EL (cell line): ENCODE results near the gene ANKRD42.
"Not testable (repeated sequence)": the region's sequence is repeated elsewhere in the genome, so short reads cannot be mapped to it uniquely, and the experiment has no call there.

Source experiments
- DNase-seq: peaks from one replicate; pipeline ENCODE4 v3.0.0-alpha.2; 2016

Gene ANKRD42

DNA sequence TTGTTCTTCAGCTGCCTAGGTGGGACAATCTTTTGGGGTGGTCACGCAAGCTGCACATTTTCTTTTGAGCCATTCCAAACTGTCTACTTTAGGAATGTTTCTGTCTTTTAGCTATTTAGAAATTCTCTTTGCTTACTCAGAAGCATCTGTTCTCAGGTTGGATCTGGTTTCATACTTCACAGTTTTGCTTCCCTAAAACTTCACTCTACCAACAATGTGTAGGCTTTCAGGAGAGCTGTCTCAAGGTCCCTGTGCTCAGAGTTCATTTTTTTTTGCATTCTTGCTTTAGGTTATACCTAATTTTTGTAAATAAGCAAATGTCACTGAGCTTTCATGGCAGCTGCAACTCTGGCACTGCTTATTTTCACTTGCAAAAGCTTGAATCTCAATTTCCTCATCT lies 55.9 kb downstream of the ANKRD42 start:
- DNase-seq, result no peak

DNA sequence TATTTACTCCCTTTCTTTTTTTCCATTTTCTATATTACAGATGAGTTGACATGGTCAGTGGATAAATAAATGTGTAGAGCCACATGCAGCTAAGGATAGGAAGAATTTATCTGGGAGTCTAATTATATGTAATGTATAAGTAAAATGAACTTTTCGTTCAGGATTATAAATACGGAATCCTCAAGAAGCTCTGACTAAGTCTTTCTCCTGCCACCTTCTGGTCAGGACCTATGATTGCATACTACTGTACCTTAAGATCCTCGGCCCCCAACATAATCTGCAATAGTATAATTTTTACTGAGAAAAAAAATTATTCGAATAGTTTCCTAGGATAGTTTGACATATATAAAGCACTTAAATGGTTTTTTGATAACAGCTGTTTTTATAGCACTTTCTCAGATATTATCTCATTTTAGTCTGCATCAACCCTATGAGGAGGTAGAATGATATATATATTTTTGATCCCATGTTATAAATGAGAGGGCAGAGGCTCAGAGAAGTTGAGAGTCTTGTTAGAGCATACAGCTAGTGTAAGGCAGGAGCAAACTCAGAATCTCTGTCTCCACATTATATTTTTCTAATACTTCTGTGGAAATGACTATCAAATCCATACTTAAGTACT lies 56.6 kb downstream of the ANKRD42 start:
- peak; percentile 48 for DNase-seq

DNA sequence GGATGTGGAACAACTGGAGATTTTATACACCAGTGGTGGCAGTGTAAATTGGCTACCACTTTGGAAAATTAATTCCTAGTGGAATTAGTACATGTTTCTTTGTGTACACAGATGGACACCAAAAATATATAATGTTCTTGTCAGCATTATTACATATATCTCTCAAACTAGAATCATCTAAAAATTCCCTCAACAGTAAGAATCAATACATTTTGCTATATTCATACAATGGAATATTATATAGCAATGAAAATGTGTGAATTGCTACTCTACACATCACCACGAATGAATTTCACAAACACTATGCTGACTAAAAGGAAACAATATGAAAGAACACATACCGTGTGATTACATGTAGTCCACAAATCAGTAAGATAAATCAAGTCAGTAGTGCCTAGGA lies 58.8 kb downstream of the ANKRD42 start:
- DNase-seq, result no peak

DNA sequence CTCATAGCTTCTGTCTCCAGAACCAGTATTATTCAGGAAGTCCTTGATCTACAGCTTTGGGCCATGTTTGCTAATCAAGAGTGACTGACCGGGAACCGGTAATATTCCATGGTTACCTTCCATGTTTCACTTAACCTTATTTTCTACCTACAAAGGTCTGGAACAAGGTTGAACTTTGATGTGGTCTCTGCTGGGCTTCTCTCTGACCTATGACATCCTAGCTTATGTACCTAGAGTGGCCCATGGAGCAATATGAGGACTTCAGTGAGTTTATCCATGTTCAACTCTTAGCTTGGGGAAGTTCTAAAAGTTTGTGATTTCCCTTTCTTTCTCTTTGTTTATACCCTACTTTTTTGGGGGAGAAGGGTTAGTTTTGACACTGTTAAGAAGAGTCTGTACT lies 59.4 kb downstream of the ANKRD42 start:
- no peak for DNase-seq

DNA sequence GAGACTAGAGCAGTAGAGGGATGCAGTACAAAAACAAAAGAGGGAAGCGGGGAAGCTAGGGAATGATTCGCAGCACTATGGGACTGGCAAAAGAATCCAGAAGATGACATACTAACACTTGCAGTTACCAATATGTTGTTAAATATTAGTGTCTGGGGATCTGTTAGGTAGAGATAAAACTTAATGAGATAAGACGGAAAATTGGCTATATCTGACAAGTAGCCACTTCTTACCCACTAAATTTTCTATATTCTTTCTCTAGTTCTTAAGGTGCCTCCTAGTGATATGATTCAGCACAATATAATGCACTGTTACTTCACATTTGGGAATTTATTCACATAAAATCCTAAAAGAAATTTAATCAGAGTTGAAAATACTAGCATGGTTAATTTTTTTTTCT lies 61.9 kb downstream of the ANKRD42 start:
- no peak for DNase-seq

DNA sequence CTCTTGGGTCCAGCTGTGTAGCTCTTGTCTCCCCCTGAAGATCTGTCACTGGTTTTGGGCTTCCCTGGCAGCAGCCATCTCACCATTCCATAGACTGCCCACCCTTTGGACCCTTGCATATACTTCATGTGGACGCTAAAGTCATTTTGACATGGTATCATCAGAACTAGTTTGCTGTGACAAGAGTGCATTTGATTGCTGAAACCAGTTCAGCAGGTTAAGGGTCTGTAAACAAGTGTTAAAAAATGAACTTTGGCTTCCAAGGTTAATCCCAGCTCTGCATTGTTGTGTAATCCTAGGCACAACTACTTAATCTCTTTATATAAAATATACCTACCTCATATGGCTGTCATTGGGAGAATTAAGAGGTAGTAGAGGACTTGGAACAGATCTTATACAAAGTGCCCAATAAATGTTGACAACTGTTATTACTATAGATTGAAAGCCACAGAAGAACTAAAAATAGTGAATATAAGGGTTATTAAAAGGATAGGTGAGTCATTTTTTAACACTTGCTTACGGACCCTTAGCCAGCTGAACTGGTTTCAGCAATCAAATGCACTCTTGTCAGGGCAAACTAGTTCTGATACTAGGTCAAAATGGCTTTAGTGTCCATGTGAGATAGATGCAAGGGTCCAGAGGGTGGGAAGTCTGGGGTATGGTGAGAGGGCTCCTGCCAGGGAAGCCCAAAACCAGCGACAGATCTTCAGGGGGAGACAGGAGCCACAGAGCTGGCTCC lies 63.3 kb downstream of the ANKRD42 start:
- DNase-seq, result no peak

DNA sequence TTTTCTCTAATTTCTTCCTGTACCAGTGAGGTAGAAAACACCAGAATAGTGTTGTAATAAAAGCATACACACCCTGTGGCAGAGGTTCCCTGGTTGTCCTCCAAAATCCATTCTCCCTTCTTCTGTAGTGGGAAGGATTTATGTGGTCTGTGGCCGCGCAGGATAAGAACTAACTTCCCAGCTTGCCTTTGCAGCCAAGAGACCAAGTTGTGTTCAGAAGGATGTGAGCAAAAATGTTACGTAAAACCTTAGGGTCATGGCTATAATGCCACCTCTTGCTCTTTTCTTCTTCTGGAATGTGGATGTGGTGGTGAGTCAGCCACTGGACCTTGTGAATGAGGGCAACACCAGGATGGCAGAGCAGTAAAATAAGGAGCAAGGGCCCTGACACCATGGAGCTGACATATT lies 64.3 kb downstream of the ANKRD42 start:
- DNase-seq, result peak; percentile 97

DNA sequence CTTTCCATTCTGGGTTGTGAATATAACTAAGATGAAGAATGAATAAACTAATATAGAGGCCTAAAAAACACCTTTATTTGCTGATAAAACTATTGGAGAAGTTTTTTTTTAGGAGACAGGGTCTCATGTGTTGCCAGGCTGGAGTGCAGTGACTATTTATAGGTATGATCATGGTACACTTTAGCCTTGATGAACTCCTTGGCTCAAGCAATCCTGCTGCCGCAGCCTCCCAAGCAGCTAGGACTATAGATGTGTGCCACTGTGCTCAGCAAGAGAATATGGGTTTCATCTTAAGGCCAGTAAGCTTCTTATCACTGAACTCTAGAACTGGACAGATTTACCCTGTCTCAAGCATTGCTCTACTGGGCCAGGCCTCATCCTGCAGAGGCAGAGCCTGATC lies 66.0 kb downstream of the ANKRD42 start:
- no peak for DNase-seq

DNA sequence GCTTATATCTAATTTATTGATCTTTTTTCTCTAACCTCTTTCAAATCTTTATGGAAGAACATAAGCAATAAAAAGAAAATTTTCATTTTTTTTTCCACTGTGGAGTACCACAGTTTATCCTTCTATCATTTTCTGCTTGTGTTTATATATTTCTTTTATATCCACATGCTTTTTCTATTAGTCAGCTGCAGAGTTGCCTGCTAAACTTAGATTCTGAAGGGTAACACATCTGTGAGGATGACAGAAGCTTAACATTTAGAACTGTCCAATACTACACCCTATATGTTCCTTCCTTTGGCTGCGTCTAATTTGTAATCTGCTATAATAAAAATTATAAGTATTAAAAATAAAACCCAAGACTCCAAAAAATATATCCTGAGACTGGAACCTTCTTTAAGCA lies 71.8 kb downstream of the ANKRD42 start:
- DNase-seq, result peak; percentile 30

DNA sequence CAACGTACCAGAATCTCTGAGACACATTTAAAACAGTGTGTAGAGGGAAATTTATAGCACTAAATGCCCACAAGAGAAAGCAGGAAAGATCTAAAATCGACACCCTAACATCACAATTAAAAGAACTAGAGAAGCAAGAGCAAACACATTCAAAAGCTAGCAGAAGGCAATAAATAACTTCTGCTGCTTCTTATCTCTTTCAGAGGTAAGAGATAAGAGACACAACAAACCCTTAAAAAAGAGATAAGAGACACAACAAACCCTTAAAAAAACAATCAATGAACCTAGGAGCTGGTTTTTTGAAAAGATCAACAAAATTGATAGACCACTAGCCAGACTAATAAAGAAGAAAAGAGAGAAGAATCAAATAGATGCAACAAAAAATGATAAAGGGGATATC lies 75.6 kb downstream of the ANKRD42 start:
- DNase-seq, result not testable (repeated sequence)

DNA sequence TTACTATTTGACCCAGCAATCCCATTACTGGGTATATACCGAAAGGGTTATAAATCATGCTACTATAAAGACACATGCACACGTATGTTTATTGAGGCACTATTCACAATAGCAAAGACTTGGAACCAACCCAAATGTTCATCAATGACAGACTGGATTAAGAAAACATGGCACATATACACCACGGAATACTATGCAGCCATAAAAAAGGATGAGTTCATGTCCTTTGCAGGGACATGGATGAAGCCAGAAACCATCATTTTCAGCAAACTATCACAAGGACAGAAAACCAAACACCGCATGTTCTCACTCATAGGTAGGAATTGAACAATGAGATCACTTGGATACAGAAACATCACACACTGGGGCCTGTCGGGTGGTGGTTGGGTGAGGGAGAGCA lies 78.2 kb downstream of the ANKRD42 start:
- not testable (repeated sequence) for DNase-seq

DNA sequence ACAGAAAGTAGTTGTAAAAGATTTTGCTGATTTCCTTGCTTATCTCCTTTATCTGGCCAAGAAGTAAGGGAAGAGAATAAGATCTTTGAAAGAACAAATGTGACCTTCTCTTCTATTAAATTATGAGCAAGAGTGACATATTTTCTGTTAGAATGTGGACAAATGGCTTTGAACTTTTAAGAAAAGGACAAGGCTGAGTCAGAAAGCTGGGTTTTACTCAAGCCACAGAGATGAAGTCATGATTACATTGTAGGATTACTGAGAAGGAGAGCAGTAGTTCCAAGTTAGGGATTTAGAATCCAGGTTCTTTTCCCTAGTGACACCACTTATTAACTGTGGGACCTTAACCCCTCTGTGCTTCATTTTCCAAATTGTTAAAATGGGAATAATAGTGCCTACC lies 79.1 kb downstream of the ANKRD42 start:
- DNase-seq, result peak; percentile 77

DNA sequence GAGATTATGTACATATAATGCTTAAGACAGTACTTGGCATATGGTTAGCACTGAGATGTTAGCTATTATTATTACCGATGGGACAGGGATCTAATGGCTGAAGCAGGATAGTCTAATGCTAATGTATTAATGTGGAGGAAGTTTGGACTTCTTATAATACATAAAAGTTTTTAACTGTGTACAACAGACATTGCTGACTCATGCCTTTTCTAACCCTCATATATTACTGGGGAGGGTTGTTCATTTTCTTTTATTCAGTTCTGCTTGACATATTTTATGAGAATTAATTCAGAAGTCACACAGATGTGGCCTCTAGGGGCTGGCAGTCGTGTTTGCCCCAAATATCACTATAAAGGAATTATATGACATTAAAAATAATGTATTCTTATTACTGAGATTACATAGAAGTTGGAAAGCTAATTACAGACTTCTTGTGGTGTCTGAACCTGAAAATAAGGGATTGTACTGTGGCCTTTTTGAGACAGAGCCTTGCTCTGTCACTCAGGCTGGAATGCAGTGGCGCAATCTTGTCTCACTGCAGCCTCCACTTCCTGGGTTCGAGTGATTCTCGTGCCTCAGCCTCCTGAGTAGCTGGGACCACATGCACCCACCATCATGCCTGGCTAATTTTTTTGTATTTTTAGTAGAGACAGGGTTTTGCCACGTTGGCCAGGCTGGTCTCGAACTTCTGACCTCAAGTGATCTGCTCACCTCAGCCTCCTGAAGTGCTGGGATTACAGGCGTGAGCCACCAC lies 82.6 kb downstream of the ANKRD42 start:
- no peak for DNase-seq

DNA sequence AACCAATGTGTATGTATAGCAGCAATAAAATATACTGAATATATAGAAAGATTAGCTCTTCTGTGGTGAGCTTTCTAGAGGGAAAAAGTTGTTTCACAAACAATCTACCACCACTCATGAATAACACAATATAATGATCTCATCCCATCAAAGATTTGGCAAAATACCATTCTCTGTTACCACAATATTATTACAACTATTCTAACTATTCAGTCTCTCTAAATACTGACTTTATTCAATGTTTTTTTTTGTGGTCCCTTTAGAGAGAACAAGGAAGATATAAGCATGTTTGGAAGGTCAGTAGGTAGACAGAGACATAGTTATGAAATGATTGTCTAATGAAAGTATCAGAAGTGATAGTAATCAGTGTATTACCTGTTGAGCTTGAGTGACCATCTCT lies 84.8 kb downstream of the ANKRD42 start:
- DNase-seq, result peak; percentile 72

DNA sequence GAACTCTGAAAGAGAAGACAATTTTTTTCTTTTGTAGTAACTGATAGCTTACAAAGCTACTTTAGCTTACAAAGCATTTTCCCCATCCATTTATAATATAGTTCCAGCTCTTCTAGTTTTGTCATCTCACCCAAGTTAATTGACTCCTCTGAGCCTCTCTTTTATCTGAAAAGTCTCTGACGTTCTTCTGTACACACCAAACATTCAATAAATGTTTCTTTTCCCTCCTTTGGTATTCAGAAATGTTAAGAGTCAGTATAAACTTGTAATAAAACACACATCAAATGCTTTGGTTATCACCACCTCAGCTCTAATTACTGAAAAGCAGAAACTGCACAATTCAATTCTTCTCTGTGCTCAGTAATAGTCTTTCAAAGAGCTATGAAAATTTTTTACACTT lies 86.7 kb downstream of the ANKRD42 start:
- DNase-seq, result peak; percentile 32

DNA sequence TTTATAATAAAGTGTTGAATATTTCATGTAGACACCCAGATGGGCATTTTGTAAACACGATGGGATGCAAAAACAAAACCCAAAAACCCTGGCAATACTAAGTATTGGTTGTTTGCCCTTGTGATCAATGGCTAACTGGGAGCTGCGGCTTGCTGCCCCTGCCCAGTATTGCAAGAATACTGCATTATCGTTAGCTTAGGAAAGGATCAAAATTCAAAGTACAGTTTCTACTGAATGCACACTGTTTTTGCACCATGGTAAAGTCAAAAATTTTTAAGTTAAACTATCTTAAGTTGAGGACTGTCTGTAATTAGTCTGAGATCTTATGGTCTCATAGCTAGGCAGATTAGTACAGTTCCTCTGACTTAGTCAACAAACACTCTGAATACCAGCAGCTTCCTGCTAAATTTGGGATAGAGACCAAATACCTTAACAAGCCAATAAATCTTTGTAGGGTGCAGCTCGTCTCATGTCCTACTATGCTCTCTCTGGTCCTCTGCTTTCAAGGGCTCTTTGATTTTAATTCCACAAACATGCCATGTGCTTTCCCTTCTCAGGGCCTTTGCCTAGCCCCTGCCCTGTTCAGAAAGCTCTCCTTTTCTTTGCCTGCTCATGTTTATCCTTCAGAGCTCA lies 88.7 kb downstream of the ANKRD42 start:
- peak; percentile 35 for DNase-seq

DNA sequence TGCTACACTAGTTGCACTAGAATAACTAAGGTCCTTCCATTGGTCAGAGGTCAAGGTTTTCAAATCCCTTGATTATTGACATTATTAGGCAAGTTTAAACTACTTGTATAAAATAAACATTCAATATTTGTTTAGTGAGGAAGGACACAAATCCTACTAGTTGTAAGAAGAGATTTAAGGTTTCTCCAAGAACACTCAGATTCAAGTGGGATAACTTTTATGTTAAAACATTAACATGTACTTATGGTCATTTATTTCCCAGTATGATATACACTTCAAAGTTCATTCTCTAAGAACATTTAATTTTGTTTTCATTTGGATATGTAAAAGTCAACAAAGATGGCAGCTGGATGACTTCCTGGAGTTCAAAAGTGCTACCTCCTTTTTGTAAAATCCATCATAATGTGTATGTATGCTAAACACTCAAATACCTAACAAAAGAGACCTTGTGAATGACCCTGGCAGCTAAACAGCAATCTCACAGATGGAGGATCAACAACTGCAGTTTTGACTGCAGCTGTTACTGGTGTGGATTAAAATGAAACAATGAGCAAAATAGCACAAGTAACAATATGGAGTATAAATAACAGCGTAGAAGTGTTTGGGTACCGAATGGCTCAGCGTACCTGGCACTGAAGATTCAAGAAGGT lies 91.1 kb downstream of the ANKRD42 start:
- DNase-seq, result no peak

DNA sequence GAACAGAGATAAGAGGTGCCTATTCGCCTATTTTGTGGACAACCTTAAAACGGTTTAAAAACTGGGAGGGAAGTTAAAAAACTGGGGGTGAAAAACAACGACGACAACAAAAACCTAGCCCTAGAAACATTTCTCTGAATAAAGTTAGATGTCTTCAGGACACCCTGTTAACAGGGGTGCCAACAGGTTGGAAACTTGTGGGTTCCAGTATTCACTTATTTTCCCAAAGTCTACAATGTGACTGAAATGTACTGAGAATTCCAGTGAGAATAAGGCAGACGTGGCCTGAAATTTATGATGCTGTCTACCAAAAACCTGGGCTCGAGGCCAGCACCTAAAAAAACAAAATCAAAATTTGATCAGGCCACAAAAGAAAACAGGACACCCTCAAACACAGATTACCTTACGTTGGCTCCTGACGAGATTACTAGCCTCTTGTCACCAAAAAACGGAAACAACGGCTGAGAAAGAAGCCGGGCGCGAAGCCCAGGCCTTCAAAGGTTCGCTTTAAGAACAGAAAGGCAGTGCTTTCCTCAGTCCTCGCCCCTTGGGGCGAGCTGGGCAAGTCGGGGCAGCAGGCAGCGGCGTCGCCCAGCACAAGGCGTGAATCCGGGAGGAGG lies 91.7 kb downstream of the ANKRD42 start:
- DNase-seq, result no peak

DNA sequence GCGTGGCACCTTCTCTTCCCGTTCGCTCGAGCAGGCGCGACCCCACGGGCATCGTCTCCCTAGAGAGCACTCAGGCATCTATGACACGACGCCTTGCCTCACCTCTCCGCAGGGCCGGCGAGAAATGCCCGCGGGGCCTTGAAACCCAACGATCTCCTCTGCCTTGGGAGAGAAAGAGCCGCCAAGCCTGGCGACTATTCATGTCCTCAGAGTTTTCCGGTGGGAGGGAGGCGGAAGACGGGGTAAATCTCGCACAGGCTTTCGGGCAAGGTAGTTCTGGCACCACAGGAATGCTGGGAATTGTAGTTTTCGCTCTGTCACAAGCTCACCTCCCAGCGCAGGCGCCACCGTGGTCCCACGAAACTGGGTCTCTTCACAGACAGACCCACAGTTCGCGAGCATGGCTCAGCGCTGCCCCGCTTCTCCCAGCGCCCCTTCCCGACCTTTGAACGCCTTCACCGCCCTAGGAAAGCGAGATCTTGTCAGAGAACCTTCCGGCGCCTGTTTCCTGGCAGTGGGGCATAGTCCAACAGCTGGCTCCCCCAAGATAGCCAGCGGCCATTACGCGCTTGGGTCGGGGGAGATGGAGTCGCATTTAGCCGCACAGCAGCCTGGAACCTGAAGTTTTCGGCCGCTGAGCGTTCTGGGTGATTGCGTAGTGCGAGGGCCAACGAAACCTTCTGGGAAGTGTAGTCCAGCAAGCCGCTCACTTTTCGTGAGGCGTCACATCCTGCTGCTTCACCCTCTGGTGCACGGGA lies 92.4 kb downstream of the ANKRD42 start, which contains the start of gene CCDC90B:
Gene CCDC90B, minus strand, starts transcription at position 597 of the 758 bp plus-strand sequence. Its CDS starts 395 bp downstream, at position 202.
- peak; percentile 98 for DNase-seq

DNA sequence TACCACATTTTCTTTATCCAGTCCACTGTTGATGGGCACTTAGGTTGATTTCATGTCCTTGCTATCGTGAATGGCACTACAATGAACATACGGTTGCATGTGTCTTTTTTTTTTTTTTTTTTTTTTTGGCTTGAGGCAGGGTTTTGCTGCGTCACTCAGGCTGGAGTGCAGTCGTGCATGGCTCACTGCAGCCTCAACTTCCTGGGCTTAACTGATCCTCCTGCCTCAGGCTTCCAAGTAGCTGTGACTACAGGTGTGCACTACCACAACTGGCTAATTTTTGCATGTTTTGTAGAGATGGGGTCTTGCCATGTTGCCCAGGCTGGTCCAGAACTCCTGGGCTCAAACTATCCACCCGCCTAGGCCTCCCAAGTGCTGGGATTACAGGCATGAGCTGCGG lies 94.1 kb downstream of the ANKRD42 start:
- DNase-seq, result no peak

DNA sequence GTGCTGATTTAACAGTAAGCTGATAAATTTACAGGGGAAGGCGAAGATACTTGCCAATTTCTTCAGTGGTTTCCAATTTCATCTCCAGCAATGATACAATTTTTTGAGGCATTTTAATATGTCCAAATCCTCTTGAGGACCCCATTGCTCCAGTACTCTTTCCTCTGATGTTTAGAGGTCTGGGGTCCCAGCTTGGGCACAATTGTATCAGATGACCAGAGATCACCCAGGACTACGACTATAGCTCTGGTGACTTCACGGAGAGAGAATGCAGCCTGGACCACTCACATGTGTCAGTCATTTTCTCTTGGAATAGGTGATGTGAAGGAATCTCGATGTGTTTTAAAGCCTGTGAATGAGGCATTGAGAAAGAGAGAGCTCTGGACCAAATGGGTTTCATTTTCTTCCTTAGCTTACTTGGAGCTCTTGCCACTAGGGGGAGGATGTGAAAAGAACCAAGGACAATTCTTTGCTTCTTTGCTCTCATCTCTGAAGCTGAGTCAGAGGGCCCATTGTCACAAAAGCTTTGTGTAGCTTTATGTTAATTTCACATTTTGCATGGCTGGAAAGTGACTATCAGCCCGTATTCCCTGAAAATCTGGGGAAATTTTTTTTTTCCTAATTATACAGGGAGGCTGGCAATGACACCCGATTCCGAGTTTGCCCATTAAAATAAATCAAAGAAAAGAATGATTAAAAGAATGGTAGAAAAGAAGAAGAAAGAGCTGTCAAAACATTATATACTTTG lies 99.4 kb downstream of the ANKRD42 start:
- peak; percentile 67 for DNase-seq
